Measurements from ENCODE around the gene OGFOD2. TPM values are rescaled to one million over a fixed set of nuclear protein-coding genes. Genes with fewer than 3 reads are reported as not detected.

The OGFOD2 gene
- total and polyA plus RNA-seq, 9 of the 15 experiments (the other 6 are each of a cell fraction or from before 2014, with no cell fraction given), result 1.4 to 111 (median 18.5) TPM

DNA sequence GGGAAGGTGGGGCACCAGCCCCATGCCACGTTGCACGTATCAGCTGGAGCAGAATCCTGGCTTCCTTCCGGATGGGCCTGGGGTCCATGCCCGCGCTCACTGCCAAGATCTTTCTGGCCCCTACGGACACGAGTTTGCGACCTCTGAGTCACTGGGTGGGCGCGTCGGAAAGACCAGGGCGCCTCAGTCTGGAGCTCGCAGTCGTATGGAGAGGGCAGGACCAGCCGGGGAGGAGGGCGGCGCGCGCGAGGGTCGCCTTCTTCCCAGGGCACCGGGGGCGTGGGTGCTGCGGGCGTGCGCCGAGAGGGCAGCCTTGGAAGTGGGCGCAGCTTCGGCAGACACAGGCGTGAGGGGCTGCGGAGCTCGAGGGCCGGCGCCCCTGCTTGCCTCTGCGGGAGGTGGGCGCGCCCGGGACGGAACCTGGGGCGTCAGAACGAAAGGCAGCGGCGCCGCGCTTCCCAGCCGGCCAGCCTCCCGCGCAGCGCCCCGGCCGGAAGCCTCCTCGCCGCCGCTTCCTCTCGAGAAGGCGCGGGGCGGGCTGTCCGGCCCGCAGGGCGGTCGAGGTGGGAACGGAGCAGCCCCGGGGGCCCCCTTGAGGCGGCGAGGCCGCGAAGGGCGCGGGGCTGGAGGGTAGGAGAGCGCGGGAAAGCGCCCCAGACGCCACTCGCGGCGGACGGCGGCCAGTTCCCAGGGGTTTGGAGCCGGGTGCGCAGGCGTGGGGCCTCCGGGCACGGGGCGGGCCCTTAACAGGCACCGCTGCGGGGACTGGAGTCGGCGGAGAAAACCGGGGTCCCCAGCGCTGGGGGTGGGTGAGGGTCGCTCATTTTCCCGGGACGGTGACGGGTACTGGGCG, 5.4 kb downstream of the OGFOD2 start, which contains the start of gene ARL6IP4 (continued):
- TF ChIP-seq, protein P1, sequence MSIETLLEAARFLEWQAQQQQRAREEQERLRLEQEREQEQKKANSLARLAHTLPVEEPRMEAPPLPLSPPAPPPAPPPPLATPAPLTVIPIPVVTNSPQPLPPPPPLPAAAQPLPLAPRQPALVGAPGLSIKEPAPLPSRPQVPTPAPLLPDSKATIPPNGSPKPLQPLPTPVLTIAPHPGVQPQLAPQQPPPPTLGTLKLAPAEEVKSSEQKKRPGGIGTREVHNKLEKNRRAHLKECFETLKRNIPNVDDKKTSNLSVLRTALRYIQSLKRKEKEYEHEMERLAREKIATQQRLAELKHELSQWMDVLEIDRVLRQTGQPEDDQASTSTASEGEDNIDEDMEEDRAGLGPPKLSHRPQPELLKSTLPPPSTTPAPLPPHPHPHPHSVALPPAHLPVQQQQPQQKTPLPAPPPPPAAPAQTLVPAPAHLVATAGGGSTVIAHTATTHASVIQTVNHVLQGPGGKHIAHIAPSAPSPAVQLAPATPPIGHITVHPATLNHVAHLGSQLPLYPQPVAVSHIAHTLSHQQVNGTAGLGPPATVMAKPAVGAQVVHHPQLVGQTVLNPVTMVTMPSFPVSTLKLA (conservative IDR thresholded peaks at IDR 0.05), result peak; percentile 24 to 67; a peak in 2 of 4 replicates
- TF ChIP-seq, protein P2, sequence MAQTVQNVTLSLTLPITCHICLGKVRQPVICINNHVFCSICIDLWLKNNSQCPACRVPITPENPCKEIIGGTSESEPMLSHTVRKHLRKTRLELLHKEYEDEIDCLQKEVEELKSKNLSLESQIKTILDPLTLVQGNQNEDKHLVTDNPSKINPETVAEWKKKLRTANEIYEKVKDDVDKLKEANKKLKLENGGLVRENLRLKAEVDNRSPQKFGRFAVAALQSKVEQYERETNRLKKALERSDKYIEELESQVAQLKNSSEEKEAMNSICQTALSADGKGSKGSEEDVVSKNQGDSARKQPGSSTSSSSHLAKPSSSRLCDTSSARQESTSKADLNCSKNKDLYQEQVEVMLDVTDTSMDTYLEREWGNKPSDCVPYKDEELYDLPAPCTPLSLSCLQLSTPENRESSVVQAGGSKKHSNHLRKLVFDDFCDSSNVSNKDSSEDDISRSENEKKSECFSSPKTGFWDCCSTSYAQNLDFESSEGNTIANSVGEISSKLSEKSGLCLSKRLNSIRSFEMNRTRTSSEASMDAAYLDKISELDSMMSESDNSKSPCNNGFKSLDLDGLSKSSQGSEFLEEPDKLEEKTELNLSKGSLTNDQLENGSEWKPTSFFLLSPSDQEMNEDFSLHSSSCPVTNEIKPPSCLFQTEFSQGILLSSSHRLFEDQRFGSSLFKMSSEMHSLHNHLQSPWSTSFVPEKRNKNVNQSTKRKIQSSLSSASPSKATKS (CRISPR knock-in tag; IDR thresholded peaks at IDR 0.05), result no peak
- TF ChIP-seq, protein P3, sequence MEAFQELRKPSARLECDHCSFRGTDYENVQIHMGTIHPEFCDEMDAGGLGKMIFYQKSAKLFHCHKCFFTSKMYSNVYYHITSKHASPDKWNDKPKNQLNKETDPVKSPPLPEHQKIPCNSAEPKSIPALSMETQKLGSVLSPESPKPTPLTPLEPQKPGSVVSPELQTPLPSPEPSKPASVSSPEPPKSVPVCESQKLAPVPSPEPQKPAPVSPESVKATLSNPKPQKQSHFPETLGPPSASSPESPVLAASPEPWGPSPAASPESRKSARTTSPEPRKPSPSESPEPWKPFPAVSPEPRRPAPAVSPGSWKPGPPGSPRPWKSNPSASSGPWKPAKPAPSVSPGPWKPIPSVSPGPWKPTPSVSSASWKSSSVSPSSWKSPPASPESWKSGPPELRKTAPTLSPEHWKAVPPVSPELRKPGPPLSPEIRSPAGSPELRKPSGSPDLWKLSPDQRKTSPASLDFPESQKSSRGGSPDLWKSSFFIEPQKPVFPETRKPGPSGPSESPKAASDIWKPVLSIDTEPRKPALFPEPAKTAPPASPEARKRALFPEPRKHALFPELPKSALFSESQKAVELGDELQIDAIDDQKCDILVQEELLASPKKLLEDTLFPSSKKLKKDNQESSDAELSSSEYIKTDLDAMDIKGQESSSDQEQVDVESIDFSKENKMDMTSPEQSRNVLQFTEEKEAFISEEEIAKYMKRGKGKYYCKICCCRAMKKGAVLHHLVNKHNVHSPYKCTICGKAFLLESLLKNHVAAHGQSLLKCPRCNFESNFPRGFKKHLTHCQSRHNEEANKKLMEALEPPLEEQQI (IDR thresholded peaks at IDR 0.05), result no peak
- TF ChIP-seq ZBTB8A (IDR thresholded peaks at IDR 0.05; ENCODE audit: partially characterized antibody) (no peak), ZC3H11A (IDR thresholded peaks at IDR 0.05; ENCODE audit: low read depth, low read length) (0 out of 2 replicates have a peak, but pooled peaks have one; percentile 57), USF1 (CRISPR knock-in tag; IDR thresholded peaks at IDR 0.05) (no peak), ETV5 (CRISPR knock-in tag; IDR thresholded peaks at IDR 0.05; ENCODE audit: low read depth) (no peak), GMEB1 (CRISPR knock-in tag; IDR thresholded peaks at IDR 0.05) (peak; percentile 58), TBL1XR1 (IDR thresholded peaks at IDR 0.05; ENCODE audit: low read length in 2 of 2) (peak in 1 of 2 experiments; percentile 9; a peak in 1 of 4 replicates)
- TF ChIP-seq, protein P4, sequence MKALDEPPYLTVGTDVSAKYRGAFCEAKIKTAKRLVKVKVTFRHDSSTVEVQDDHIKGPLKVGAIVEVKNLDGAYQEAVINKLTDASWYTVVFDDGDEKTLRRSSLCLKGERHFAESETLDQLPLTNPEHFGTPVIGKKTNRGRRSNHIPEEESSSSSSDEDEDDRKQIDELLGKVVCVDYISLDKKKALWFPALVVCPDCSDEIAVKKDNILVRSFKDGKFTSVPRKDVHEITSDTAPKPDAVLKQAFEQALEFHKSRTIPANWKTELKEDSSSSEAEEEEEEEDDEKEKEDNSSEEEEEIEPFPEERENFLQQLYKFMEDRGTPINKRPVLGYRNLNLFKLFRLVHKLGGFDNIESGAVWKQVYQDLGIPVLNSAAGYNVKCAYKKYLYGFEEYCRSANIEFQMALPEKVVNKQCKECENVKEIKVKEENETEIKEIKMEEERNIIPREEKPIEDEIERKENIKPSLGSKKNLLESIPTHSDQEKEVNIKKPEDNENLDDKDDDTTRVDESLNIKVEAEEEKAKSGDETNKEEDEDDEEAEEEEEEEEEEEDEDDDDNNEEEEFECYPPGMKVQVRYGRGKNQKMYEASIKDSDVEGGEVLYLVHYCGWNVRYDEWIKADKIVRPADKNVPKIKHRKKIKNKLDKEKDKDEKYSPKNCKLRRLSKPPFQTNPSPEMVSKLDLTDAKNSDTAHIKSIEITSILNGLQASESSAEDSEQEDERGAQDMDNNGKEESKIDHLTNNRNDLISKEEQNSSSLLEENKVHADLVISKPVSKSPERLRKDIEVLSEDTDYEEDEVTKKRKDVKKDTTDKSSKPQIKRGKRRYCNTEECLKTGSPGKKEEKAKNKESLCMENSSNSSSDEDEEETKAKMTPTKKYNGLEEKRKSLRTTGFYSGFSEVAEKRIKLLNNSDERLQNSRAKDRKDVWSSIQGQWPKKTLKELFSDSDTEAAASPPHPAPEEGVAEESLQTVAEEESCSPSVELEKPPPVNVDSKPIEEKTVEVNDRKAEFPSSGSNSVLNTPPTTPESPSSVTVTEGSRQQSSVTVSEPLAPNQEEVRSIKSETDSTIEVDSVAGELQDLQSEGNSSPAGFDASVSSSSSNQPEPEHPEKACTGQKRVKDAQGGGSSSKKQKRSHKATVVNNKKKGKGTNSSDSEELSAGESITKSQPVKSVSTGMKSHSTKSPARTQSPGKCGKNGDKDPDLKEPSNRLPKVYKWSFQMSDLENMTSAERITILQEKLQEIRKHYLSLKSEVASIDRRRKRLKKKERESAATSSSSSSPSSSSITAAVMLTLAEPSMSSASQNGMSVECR (CRISPR knock-in tag; IDR thresholded peaks at IDR 0.05), result peak; percentile 80

Measured in K562 (cell line).